Measurements from ENCODE around the gene CXCL9.
"Not testable (repeated sequence)": the region's sequence is repeated elsewhere in the genome, so short reads cannot be mapped to it uniquely, and the experiment has no call there.

Gene CXCL9

GRCh38 chr4:75963558-75963957 is 43.8 kb downstream of the CXCL9 start:
- H3K27me3 ChIP-seq (ENCODE audit: low read length) = no peaks in the 10 kb centered on the region
- H3K4me3 ChIP-seq (ENCODE audit: insufficient read depth, low read length, poor library complexity, severe bottlenecking) = no peak overlapping the region
- TF ChIP-seq EZH2phosphoT487 (conservative IDR thresholded peaks at IDR 0.05; ENCODE audit: low read length) (no peak), CTCF (IDR thresholded peaks at IDR 0.05; ENCODE audit: insufficient read depth, low read length, poor library complexity, severe bottlenecking) (no peak)
- H3K36me3 ChIP-seq (ENCODE audit: low read length) = peaks cover 22% of the 10 kb centered on the region; the same call in 1 of the 2 replicates
- no peak overlapping the region for H3K27ac ChIP-seq (ENCODE audit: low read depth, low read length)
- no peaks in the 10 kb centered on the region for H3K9me2 ChIP-seq (replicated peaks; ENCODE audit: insufficient read depth, low read length)
- H3K4me2 ChIP-seq (ENCODE audit: low read depth, low read length, poor library complexity, severe bottlenecking) = no peak overlapping the region
- H3K79me2 ChIP-seq (ENCODE audit: insufficient read depth, low read length) = no peaks in the 10 kb centered on the region
- H3K9ac ChIP-seq (ENCODE audit: low read length) = no peak overlapping the region
- no peaks in the 10 kb centered on the region for H3K9me3 ChIP-seq (ENCODE audit: insufficient read depth, low read length)
- no peaks in the 10 kb centered on the region for H4K20me1 ChIP-seq (ENCODE audit: low read depth, low read length)
- H3F3A ChIP-seq (ENCODE audit: insufficient read depth) = no peaks in the 10 kb centered on the region
- H2AFZ ChIP-seq (ENCODE audit: low read depth, low read length, severe bottlenecking) = no peak overlapping the region

- not testable (repeated sequence) for H3K27me3 ChIP-seq (ENCODE audit: low read length); H3K9me3 ChIP-seq (ENCODE audit: insufficient read depth, low read length); H3K27ac ChIP-seq (ENCODE audit: low read depth, low read length); H3K9ac ChIP-seq (ENCODE audit: low read length); H4K20me1 ChIP-seq (ENCODE audit: low read depth, low read length); H3K4me3 ChIP-seq (ENCODE audit: insufficient read depth, low read length, poor library complexity, severe bottlenecking); H3K9me2 ChIP-seq (replicated peaks; ENCODE audit: insufficient read depth, low read length); H3K79me2 ChIP-seq (ENCODE audit: insufficient read depth, low read length); H2AFZ ChIP-seq (ENCODE audit: low read depth, low read length, severe bottlenecking); H3F3A ChIP-seq (ENCODE audit: insufficient read depth); H3K4me2 ChIP-seq (ENCODE audit: low read depth, low read length, poor library complexity, severe bottlenecking)
- H3K36me3 ChIP-seq (ENCODE audit: low read length) = peaks cover 23% of the 10 kb centered on the region; the same call in 1 of the 2 replicates
Measured at GRCh38 chr4:75962072-75962471, 45.2 kb downstream of the CXCL9 start.

DNA sequence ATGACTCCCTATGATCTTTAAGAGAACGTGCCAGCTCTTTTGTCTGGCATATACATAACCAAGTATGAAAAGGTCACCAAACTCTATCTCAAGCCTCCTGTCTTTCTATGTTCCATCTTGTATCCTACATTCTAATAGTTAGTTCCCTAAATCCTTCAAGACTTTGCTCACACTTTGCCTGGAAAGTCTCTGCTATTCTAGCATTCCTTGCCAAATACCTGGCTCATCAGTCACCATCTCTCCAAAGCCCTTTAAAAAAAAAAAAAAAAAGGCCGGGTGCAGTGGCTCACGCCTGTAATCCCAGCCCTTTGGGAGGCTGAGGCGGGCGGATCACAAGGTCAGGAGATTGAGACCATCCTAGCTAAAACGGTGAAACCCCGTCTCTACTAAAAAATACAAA is 48.8 kb downstream of the CXCL9 start:
- not testable (repeated sequence) for H3K27ac ChIP-seq (ENCODE audit: low read depth, low read length); H3K9ac ChIP-seq (ENCODE audit: low read length); H3F3A ChIP-seq (ENCODE audit: insufficient read depth); H3K27me3 ChIP-seq (ENCODE audit: low read length); H3K9me2 ChIP-seq (replicated peaks; ENCODE audit: insufficient read depth, low read length); H2AFZ ChIP-seq (ENCODE audit: low read depth, low read length, severe bottlenecking); H3K36me3 ChIP-seq (ENCODE audit: low read length); H3K79me2 ChIP-seq (ENCODE audit: insufficient read depth, low read length); H3K4me3 ChIP-seq (ENCODE audit: insufficient read depth, low read length, poor library complexity, severe bottlenecking); H3K9me3 ChIP-seq (ENCODE audit: insufficient read depth, low read length); H3K4me2 ChIP-seq (ENCODE audit: low read depth, low read length, poor library complexity, severe bottlenecking); H4K20me1 ChIP-seq (ENCODE audit: low read depth, low read length)

DNA sequence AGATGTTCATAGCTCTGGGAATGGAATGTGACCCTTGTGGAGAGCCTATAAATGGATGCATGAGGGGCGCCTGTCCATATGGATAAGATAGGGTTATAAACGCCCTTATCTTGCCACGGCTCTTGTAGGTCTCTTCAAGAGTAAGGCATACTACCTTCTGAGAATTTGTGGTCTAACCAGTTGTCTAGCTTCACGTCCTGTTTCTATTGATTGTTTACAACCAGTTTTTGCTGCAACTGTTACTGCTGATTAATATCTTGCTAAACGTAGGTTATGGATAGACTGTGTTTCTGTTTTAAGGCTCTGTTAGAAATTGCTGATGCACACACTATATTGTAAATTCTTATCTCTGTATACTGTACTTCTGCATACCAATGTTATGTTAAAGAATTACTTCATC is 52.5 kb downstream of the CXCL9 start:
- H3K4me3 ChIP-seq (ENCODE audit: insufficient read depth, low read length, poor library complexity, severe bottlenecking); H2AFZ ChIP-seq (ENCODE audit: low read depth, low read length, severe bottlenecking); H3K27ac ChIP-seq (ENCODE audit: low read depth, low read length); H3K9me3 ChIP-seq (ENCODE audit: insufficient read depth, low read length); H3K36me3 ChIP-seq (ENCODE audit: low read length); H3K27me3 ChIP-seq (ENCODE audit: low read length); H3K79me2 ChIP-seq (ENCODE audit: insufficient read depth, low read length); H3K9ac ChIP-seq (ENCODE audit: low read length); H3K9me2 ChIP-seq (replicated peaks; ENCODE audit: insufficient read depth, low read length); H4K20me1 ChIP-seq (ENCODE audit: low read depth, low read length); H3K4me2 ChIP-seq (ENCODE audit: low read depth, low read length, poor library complexity, severe bottlenecking); H3F3A ChIP-seq (ENCODE audit: insufficient read depth): not testable (repeated sequence)

GRCh38 chr4:75953509-75953908 is 53.8 kb downstream of the CXCL9 start:
- Histone ChIP-seq H2AFZ (ENCODE audit: low read depth, low read length, severe bottlenecking) (no peak overlapping the region), H3K4me3 (ENCODE audit: insufficient read depth, low read length, poor library complexity, severe bottlenecking) (no peak overlapping the region), H3K9ac (ENCODE audit: low read length) (no peak overlapping the region), H3K27me3 (ENCODE audit: low read length) (no peaks in the 10 kb centered on the region), H3F3A (ENCODE audit: insufficient read depth) (no peaks in the 10 kb centered on the region), H3K36me3 (ENCODE audit: low read length) (peaks cover 5% of the 10 kb centered on the region; the same call in 1 of the 2 replicates), H3K9me2 (replicated peaks; ENCODE audit: insufficient read depth, low read length) (no peaks in the 10 kb centered on the region), H3K4me2 (ENCODE audit: low read depth, low read length, poor library complexity, severe bottlenecking) (no peak overlapping the region), H3K79me2 (ENCODE audit: insufficient read depth, low read length) (no peaks in the 10 kb centered on the region), H3K27ac (ENCODE audit: low read depth, low read length) (no peak overlapping the region), H3K9me3 (ENCODE audit: insufficient read depth, low read length) (no peaks in the 10 kb centered on the region), H4K20me1 (ENCODE audit: low read depth, low read length) (no peaks in the 10 kb centered on the region)
- no peak for TF ChIP-seq EZH2phosphoT487 (conservative IDR thresholded peaks at IDR 0.05; ENCODE audit: low read length)
